ENCODE results near the gene SIGLEC5.
A peak's percentile ranks its signal among the peaks of the same experiment; 100 is the strongest.

The SIGLEC5 gene

DNA sequence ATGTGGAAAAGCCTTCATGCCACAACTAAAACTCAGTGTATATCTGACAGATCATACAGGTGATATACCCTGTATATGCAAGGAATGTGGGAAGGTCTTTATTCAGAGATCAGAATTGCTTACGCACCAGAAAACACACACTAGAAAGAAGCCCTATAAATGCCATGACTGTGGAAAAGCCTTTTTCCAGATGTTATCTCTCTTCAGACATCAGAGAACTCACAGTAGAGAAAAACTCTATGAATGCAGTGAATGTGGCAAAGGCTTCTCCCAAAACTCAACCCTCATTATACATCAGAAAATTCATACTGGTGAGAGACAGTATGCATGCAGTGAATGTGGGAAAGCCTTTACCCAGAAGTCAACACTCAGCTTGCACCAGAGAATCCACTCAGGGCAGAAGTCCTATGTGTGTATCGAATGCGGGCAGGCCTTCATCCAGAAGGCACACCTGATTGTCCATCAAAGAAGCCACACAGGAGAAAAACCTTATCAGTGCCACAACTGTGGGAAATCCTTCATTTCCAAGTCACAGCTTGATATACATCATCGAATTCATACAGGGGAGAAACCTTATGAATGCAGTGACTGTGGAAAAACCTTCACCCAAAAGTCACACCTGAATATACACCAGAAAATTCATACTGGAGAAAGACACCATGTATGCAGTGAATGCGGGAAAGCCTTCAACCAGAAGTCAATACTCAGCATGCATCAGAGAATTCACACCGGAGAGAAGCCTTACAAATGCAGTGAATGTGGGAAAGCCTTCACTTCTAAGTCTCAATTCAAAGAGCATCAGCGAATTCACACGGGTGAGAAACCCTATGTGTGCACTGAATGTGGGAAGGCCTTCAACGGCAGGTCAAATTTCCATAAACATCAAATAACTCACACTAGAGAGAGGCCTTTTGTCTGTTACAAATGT is 42.7 kb downstream of the SIGLEC5 start:
- no peak for DNase-seq

DNA sequence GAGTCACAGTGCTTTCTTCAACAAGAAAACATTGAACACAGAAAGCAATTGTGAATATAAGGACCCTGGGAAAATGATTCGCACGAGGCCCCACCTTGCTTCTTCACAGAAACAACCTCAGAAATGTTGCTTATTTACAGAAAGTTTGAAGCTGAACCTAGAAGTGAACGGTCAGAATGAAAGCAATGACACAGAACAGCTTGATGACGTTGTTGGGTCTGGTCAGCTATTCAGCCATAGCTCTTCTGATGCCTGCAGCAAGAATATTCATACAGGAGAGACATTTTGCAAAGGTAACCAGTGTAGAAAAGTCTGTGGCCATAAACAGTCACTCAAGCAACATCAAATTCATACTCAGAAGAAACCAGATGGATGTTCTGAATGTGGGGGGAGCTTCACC is 43.4 kb downstream of the SIGLEC5 start:
- no peak for DNase-seq

- no peak for DNase-seq
These were observed 44.0 kb downstream of the SIGLEC5 start for GRCh38 chr19:51586103-51586728.

DNA sequence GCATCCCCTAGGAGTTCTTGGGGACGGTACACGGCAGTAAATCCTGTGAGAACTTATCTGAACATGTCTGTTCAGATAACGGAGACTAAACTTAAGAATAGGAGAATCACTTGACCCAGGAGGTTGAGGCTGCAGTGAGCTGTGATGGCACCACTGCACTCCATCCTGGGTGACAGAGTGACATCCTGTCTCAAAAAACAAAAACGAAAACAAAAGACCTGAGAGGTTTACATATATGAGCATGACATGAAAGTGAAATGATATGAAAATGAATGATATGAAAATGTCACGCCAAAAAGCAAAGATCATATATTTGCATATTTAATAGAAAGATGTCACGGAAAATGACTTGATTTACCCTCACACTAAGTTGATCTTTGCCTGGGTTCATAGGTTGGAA is 53.4 kb downstream of the SIGLEC5 start:
- no peak for DNase-seq

DNA sequence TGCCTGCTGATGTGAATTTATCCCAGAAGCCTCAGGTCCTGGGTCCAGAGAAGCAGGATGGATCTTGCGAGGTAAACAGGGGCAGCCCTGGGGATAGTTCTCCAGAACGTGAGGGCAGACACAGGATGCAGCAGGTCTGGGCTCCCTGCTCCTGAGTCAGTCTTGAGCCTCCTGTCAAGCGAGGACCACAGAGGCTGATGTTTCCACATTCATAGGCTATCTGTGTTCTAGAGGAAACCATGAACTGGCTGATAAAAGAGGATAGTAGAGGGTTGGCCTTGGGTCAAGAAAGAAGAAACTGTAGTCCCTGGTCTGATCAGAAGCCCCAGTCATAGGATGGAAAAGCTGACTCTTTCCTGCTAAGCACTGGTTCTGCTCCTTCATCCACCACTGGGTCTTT is 56.9 kb downstream of the SIGLEC5 start:
- DNase-seq: no peak

GRCh38 chr19:51572908-51573307 is 57.3 kb downstream of the SIGLEC5 start:
- DNase-seq: no peak

DNA sequence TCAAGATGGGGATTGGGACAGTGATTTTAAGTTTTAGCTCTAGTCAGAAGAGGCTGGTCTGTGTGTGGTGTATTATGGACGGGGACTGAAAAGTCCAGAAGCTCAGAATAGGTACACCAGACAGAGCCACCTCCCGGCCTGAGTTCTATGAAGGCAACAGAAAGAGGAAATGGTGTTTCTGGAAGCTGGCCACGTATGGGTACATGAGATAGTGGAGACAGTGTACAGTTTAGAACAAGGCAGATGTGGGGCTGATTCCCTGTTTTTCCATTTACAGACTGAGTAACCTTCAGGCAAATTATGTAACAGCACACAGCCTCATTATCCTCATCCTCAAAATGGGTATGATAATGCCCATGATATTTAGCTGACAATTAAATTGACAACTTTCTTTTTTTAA is 57.8 kb downstream of the SIGLEC5 start:
- no peak for DNase-seq

- no peak for DNase-seq
These were observed 58.6 kb downstream of the SIGLEC5 start for GRCh38 chr19:51571599-51571998.

- DNase-seq: peak; percentile 19 to 90
These were observed 59.1 kb downstream of the SIGLEC5 start, which contains the start of gene ZNF175 for GRCh38 chr19:51570962-51571575. Gene ZNF175, plus strand, starts transcription at chr19:51571283. Its CDS starts 2,047 bp downstream, at chr19:51573330.

- DNase-seq: no peak
These were observed 61.7 kb downstream of the SIGLEC5 start for GRCh38 chr19:51568456-51568855.

- no peak for DNase-seq
These were observed 62.6 kb downstream of the SIGLEC5 start for GRCh38 chr19:51567583-51567982.

DNA sequence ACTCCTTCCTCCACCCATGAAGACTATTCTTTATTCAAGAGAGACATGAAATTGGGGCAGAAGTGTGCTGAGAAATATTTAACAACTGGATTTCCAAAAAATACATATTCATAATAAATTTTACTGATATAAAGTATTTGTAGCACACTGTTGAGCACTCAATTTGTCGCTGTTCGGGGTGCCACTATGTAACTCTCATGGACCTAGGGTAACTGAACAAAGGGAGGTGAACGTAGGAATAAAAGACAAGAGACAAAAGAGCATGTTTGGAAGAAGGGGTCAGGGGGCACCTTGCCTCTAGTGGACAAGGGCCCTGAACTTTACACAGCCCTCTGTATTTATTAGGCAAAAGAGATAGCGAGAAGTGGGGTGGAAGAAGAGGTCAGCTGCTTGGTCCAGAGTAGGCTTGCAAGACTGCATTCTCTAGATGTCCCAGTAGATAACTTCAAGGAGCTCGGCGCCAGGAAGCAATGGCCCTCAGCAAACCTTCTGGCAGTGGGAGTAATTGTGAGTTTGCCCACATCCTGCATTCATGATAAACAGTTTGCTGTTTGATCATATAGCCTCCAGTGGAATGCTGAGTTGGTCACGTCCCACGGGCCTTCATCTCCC is 63.6 kb downstream of the SIGLEC5 start:
- DNase-seq: no peak

DNA sequence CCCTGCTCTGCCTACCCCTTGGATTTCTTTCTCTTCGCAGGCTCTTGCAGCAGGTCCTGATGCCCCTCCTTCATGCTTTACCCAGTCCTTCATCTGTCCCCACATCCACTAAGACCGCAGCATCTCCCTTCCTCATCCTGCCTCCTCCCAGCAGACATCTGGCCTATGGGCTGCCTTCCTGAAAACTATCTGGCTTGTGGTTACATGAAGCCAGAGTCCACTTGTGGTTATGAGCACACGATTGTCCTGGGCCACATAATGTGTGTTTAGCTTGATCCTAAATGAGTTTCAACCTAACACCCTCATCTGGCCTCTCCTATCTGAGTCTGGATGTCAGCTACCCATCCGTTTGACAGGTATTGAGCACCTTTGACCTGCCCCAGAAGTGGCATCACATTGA is 64.6 kb downstream of the SIGLEC5 start:
- DNase-seq: no peak

DNA sequence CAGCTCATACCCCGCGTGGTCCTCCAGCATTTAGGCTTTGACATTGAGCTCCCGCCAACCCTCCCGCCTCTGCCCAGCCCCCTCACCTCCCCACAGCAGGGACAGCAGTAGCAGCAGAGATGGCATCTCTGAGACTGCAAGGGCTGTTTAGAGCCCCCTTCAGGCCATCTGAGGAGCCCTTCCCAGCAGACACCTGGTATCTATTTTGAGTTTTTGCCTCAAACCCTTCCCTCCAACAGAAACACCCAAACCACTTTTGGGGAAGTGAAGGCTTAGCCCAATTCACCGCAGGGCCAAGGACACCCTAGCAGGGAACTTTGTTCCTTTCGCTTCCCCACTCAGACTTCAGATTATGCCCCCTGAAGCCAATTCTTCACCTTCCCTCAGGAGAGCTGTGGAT is 65.4 kb downstream of the SIGLEC5 start:
- DNase-seq: no peak

All from cerebellar nuclear complex (tissue), 1 donor.